Lower lobe of right lung (tissue), 2 donors: ENCODE results near the gene BCL11A. TPM values are rescaled to one million over a fixed set of nuclear protein-coding genes. Genes with fewer than 3 reads are reported as not detected.

ENCODE experiments used
- ATAC-seq, 2 donors: fragments of 200-7000 bp; cut with Tn5 transposase; one replicate each; pipeline ENCODE4 v1.9.1; 2020 to 2022; ENCODE audit warnings: mild to moderate bottlenecking in 2 of 2, moderate library complexity in 2 of 2
- DNase-seq: peaks from one replicate; pipeline ENCODE4 v3.0.0-alpha.2; 2020
- H3K27ac ChIP-seq: fragments of 200-600 bp; one replicate; pipeline ENCODE4 v1.8.0; 2022
- H3K27me3 ChIP-seq: fragments of 200-600 bp; one replicate; pipeline ENCODE4 v1.8.0; 2022; ENCODE audit warnings: low read depth
- H3K36me3 ChIP-seq: fragments of 200-600 bp; one replicate; pipeline ENCODE4 v1.8.0; 2022; ENCODE audit warnings: mild to moderate bottlenecking
- H3K4me1 ChIP-seq: fragments of 200-600 bp; one replicate; pipeline ENCODE4 v1.8.0; 2022
- H3K4me3 ChIP-seq: fragments of 200-600 bp; one replicate; pipeline ENCODE4 v1.8.0; 2022; ENCODE audit warnings: mild to moderate bottlenecking
- H3K9me3 ChIP-seq: fragments of 200-600 bp; one replicate; pipeline ENCODE4 v1.8.0; 2022
- intact Hi-C: fragments of 100-400 bp; cut with DNase I; formaldehyde crosslinking; loops from one replicate; pipeline ENCODE4 v1.11.0; 2022
- total RNA-seq: library from RNA; stranded (reverse); fragmentation: NEBNext Ultra II Directional; extraction: Animal tissue kit (Norgen Biotek cat#: 25700); gene quantifications from one replicate; pipeline ENCODE4 v1.2.1, GENCODE V29; 2021
- TF ChIP-seq, protein P1 (sequence below): fragments of 200-600 bp; IDR thresholded peaks from one replicate; pipeline ENCODE4 v1.8.0; 2022; ENCODE audit warnings: antibody characterized with exemption, mild to moderate bottlenecking
- donor health status: DM: no; HTN: yes; CAD: no; lungs with severe emphysema.

Gene BCL11A
- total RNA-seq, 1 donor from 2014 or later: 9.7 TPM

DNA sequence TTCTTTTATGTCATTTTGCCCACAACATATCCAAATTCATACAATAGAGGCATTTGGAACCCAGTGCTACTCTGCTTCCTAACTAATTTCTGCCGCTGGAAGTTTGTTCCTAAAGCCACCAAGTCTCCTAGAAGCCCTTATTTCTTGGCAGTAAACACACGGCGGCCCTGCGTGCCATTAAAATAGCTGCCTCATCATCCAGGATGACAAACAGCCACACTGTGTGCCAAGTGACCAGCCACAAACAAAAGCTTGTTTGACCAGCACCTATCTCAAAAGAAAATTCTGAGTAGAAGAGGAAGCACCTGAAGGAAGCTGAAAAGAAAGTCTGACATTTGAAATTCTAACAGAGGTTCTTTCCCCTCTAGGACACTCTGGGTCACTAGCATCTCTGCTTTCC is 64.2 kb downstream of the BCL11A start:
- peaks cover 9% of the 10 kb centered on the region for H3K4me1 ChIP-seq
- TF ChIP-seq, protein P1, sequence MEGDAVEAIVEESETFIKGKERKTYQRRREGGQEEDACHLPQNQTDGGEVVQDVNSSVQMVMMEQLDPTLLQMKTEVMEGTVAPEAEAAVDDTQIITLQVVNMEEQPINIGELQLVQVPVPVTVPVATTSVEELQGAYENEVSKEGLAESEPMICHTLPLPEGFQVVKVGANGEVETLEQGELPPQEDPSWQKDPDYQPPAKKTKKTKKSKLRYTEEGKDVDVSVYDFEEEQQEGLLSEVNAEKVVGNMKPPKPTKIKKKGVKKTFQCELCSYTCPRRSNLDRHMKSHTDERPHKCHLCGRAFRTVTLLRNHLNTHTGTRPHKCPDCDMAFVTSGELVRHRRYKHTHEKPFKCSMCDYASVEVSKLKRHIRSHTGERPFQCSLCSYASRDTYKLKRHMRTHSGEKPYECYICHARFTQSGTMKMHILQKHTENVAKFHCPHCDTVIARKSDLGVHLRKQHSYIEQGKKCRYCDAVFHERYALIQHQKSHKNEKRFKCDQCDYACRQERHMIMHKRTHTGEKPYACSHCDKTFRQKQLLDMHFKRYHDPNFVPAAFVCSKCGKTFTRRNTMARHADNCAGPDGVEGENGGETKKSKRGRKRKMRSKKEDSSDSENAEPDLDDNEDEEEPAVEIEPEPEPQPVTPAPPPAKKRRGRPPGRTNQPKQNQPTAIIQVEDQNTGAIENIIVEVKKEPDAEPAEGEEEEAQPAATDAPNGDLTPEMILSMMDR: no peak
- DNase-seq: no peak
- no peaks in the 10 kb centered on the region for H3K36me3 ChIP-seq
- H3K27ac ChIP-seq: no peak overlapping the region
- H3K27me3 ChIP-seq: no peaks in the 10 kb centered on the region
- intact Hi-C loops: no loop called here
- H3K4me3 ChIP-seq: no peak overlapping the region
- no peak for ATAC-seq
- H3K9me3 ChIP-seq: no peaks in the 10 kb centered on the region

DNA sequence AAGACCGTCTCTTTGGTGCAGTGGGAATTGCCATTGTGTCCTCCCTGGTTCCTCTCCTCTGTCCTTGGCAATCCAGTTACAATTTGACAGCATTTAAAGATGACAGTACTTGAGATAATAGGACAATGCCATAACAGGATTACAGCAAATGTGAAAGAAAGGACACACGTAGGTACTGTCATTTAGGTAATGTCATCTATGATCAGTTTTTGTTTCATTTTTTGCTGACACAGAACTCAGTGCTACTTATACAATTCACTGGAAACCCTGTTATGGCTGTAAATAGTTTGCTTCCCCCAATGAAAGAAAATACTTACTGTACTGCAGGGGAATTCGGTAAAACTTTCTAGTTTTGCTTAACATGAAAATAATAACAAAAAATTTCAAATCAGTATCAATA is 65.2 kb downstream of the BCL11A start:
- Histone ChIP-seq H3K4me1 (peaks cover 9% of the 10 kb centered on the region), H3K27me3 (no peaks in the 10 kb centered on the region), H3K36me3 (no peaks in the 10 kb centered on the region), H3K4me3 (no peak overlapping the region), H3K9me3 (no peaks in the 10 kb centered on the region), H3K27ac (no peak overlapping the region)
- TF ChIP-seq, protein P1: no peak
- intact Hi-C loops: no loop called here
- ATAC-seq (no peak), DNase-seq (no peak)

DNA sequence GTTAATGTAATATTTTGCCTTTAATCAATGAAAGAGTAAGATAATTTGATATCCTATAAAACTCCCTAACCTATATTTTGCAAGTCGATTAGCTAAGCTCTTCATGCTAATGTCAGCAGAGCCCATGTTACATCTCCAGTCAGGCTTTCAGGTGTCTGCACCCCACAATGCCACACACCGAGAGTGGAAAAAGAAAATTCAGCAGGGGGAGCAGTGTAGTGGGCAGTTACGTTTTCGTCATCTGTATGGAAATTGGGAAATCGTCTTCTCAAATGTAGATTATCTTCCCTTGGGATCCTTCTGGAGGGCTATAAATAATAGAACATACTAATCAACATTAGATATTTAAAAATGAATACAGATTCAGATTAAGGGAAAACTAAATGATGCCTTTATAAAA is 66.3 kb downstream of the BCL11A start:
- no peak for DNase-seq
- no peak for ATAC-seq
- intact Hi-C loops: no loop called here
- Histone ChIP-seq H3K4me3 (no peak overlapping the region), H3K27me3 (no peaks in the 10 kb centered on the region), H3K36me3 (no peaks in the 10 kb centered on the region), H3K4me1 (peaks cover 19% of the 10 kb centered on the region), H3K9me3 (no peaks in the 10 kb centered on the region), H3K27ac (no peak overlapping the region)
- TF ChIP-seq, protein P1: no peak

DNA sequence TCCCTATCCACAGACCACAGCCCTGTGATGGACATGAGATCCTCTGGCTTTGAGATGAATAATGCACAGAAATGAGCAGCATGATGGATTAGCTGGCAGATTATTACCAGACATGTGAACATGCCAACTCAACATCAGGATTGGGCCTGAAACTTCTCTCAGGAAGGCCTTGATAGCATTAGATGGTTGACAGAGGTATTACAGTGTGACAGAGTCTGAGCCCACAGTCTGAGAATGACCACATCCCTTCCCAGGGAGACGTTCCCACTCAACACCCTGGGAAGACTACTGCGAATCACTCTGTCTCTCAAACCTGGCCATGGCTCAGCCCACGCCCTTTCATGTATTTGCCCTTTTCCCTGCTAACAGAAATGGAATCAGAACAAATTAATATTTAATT is 66.9 kb downstream of the BCL11A start:
- DNase-seq: no peak
- Histone ChIP-seq H3K36me3 (no peaks in the 10 kb centered on the region), H3K9me3 (no peaks in the 10 kb centered on the region), H3K4me1 (peaks cover 24% of the 10 kb centered on the region), H3K27ac (no peak overlapping the region), H3K4me3 (no peak overlapping the region), H3K27me3 (no peaks in the 10 kb centered on the region)
- TF ChIP-seq, protein P1: no peak
- no peak for ATAC-seq
- intact Hi-C loops: no loop called here

GRCh38 chr2:60486067-60486466 is 67.4 kb downstream of the BCL11A start:
- H3K9me3 ChIP-seq: no peaks in the 10 kb centered on the region
- H3K4me1 ChIP-seq: peaks cover 24% of the 10 kb centered on the region
- no peak for ATAC-seq

More at GRCh38 chr2:60486067-60486466, 67.4 kb downstream of the BCL11A start:
- intact Hi-C loops: no loop called here
- Histone ChIP-seq H3K36me3 (no peaks in the 10 kb centered on the region), H3K4me3 (no peak overlapping the region), H3K27ac (no peak overlapping the region), H3K27me3 (no peaks in the 10 kb centered on the region)
- no peak for DNase-seq
- TF ChIP-seq, protein P1: no peak
